Right cardiac atrium (tissue), 5 donors: ENCODE measurements around the gene CCDC174. TPM values are rescaled to one million over a fixed set of nuclear protein-coding genes. Genes with fewer than 3 reads are reported as not detected.

ENCODE experiments used
- ATAC-seq, 2 donors: fragments of 200-7000 bp; cut with Tn5 transposase; one replicate each; pipeline versions ENCODE4 v1.8.0 to v1.9.1; 2020; ENCODE audit warnings: moderate library complexity in 2 of 2, mild to moderate bottlenecking in 1 of 2
- DNase-seq, 3 donors: peaks; one replicate each; pipeline ENCODE4 v3.0.0-alpha.2; 2020
- H3K27ac ChIP-seq: one replicate; pipeline ENCODE4 v1.5.1; 2013; ENCODE audit warnings: mild to moderate bottlenecking, low read length, control low read depth, moderate library complexity
- H3K27me3 ChIP-seq: one replicate; pipeline ENCODE4 v1.6.1; 2013; ENCODE audit not compliant: control insufficient read depth, insufficient read depth
- H3K4me1 ChIP-seq: one replicate; pipeline ENCODE4 v1.6.1; 2013; ENCODE audit warnings: low read length; ENCODE audit not compliant: control insufficient read depth, insufficient read depth
- H3K4me3 ChIP-seq: one replicate; pipeline ENCODE4 v1.5.1; 2013; ENCODE audit warnings: low read length, control low read depth
- H3K9me3 ChIP-seq: one replicate; pipeline ENCODE4 v1.6.1; 2013; ENCODE audit warnings: low read length; ENCODE audit not compliant: control insufficient read depth
- WGBS: extraction: QIAGEN DNeasy Blood & Tissue Kit; methylation state at CpG from one replicate; pipeline ENCODE4 v1.1.7; 2013; 5-methylcytosine and 5-hydroxymethylcytosine counted together
- intact Hi-C, 4 donors: fragments of 100-400 bp; cut with DNase I; formaldehyde crosslinking; loops; one replicate each; pipeline versions ENCODE4 v1.11.0 to v1.14.0; 2022 to 2023
- polyA plus RNA-seq: library from polyadenylated mRNA; stranded (reverse); fragments of 200-250 nt; gene quantifications from one replicate; pipeline ENCODE4 v1.2.3, GENCODE V29; 2013
- total RNA-seq, 4 donors: library from RNA; stranded (reverse); fragmentation: NEBNext Ultra II Directional; extraction: Animal tissue kit (Norgen Biotek cat#: 25700); gene quantifications; one replicate each; pipeline ENCODE4 v1.2.1, GENCODE V29; 2021
- donor health status: healthy with polysubstance abuse.
- donor health status: DM: no; HTN: yes; CAD: no.
- donor health status: DM: no; HTN: no; CAD: no.
- donor health status: DM: no; HTN: yes; CAD: no; lungs with severe emphysema.
- donor health status: DM: yes; HTN: yes; CAD: no.

CCDC174 gene
- total and polyA plus RNA-seq, 5 donors, result 9.3 to 18.3 (median 10.3) TPM

DNA sequence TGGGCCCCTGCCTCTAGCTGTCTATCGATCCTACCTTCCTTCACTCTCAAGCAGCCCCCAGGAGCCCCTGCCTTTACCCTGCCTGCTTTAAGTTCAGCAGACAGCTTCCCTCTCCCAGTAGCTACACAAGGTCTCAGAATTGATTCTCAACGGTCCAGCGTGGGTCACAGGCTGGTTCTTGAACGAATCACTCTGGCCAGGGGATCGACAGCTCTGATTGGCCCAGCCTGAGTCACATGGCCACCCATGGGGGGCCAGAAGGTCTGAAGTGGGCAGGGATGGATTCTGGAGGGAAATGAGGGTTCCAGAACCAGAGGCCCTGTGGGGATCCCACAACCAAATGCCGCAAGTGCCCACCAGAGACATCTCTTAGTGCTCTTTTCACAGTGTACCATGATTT lies 23.7 kb upstream of the CCDC174 start:
- Histone ChIP-seq H3K27ac (no peak overlapping the region), H3K9me3 (no peaks in the 10 kb centered on the region), H3K4me1 (no peaks in the 10 kb centered on the region), H3K27me3 (no peaks in the 10 kb centered on the region), H3K4me3 (no peak overlapping the region)
- 82% methylated on average over 6 of the region's 6 CpGs for WGBS
- no peak for DNase-seq
- intact Hi-C loops, result no loop called here
- ATAC-seq, result no peak

DNA sequence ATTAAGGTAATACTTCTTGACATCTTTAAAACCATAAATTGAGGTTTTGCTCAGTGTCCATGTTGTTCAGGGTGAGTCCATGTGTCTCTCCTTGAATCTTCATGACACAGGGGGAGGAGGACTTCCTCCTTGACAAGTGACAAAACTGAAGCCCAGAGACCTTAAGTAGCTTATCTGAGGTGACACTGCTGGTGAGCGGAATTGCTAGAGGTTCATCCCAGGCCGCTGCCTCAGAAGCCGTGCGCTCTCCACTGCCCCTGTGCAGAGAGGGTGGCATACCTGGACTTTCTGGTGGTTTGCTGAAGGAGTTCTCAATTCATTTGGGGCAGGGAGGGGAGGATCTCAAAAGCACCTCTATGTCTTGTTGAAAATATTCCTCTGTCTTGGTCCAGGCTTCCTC lies 23.2 kb upstream of the CCDC174 start:
- H3K4me1 ChIP-seq, result no peaks in the 10 kb centered on the region

DNA sequence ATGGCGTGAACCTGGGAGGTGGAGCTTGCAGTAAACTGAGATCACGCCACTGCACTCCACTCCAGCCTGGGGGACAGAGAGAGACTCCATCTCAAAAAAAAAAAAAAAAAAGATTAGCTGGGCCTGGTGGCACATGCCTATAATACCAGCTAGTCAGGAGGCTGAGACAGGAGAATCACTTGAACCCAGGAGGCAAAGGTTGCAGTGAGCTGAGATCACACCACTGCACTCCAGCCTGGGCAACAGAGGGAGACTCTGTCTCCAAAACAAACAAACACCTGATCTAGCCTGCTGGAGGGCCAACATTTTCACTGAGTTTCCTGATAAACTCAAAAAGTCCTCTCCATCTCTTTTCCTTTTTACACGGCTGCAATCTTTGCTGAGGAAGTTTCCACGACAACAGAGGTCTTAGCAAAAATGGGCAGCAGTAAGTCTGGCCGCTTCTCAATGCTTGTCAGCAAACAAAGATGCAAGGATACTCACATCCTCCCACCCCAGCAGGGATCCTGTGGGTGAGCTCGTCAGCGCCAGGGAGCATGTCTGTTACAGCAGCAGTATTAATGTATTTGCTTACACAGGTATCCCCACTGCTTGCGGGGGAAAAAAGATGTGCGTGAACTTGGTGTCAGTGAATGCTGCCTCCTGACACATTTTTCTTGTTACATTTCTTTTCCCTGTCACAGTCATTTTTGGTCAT lies 21.0 kb upstream of the CCDC174 start:
- WGBS, result 63% methylated on average over 9 of the region's 9 CpGs
- DNase-seq (no peak), ATAC-seq (no peak)
- no peak overlapping the region for H3K27ac ChIP-seq
- H3K4me1 ChIP-seq, result no peaks in the 10 kb centered on the region
- no peaks in the 10 kb centered on the region for H3K9me3 ChIP-seq
- intact Hi-C loops, result no loop called here
- H3K4me3 ChIP-seq, result no peak overlapping the region
- no peaks in the 10 kb centered on the region for H3K27me3 ChIP-seq

More for the DNA sequence above, 23.2 kb upstream of the CCDC174 start:
- DNase-seq (no peak), ATAC-seq (no peak)
- no peaks in the 10 kb centered on the region for H3K9me3 ChIP-seq
- intact Hi-C loops, result no loop called here
- no peak overlapping the region for H3K27ac ChIP-seq
- H3K4me3 ChIP-seq, result no peak overlapping the region
- WGBS, result 71% methylated on average over 4 of the region's 4 CpGs
- H3K27me3 ChIP-seq, result no peaks in the 10 kb centered on the region

DNA sequence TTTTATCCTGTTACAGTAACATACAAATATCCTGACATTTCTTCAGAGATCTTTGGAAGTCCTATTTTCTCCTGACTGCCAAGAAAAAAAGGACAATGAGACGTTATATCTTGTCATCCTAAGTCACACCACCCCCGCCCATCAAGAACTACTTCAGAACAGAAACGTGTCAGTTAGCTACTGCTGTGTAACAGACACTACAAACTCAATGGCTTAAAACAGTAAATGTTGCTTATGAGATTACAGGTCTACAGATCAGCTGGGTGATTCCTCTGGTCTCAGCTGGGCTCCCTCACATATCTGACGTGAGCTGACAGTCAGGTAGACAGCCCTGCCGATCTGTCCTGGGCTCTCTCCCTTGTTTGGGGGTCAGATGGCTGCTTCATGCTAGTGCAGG lies 20.5 kb upstream of the CCDC174 start:
- intact Hi-C loops, result no loop called here

DNA sequence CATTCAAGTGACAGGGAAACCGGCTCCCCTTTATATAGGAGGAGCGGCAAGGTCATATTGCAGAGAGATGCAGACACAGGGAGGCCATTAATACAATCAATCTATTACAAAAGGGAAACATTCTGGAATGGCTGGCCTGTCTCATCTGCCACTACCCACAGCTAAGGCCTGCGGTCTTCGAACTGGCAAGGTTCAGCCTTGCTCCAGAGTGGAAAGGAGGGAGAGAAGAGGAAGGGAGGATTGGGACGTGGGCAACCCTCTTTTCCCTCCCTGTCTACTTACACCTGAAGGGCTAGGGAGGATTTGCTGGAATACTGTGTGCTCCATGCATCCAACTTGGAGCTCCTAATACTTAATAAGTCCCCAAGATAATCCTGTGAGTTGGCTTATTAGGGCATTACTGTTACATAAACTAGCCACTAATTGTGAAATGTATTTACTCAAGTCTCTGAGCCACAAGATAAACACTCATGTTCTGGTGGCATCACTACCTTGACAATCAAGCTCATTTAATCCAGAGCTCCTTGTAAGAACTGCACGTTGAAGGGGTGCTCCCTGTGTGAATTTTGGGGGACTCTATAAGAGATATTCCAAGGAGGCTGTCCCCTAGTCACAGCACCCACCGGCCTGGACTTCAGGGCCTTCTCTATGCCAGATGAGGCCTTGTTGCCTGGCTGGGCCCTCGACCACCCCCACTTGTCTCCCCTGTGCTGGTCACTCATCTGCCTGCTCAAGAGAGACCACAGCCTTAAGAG lies 19.7 kb upstream of the CCDC174 start:
- H3K4me3 ChIP-seq, result no peak overlapping the region
- WGBS, result 80% methylated on average over 8 of the region's 8 CpGs
- intact Hi-C loops, result no loop called here
- H3K27ac ChIP-seq, result no peak overlapping the region
- ATAC-seq (no peak), DNase-seq (no peak)
- no peaks in the 10 kb centered on the region for H3K9me3 ChIP-seq
- no peaks in the 10 kb centered on the region for H3K27me3 ChIP-seq
- no peaks in the 10 kb centered on the region for H3K4me1 ChIP-seq

More for the DNA sequence above, 20.5 kb upstream of the CCDC174 start:
- no peak for ATAC-seq
- no peak overlapping the region for H3K27ac ChIP-seq
- H3K4me3 ChIP-seq, result no peak overlapping the region
- H3K4me1 ChIP-seq, result no peaks in the 10 kb centered on the region
- H3K9me3 ChIP-seq, result no peaks in the 10 kb centered on the region
- no peak for DNase-seq
- WGBS, result 76% methylated on average over 5 of the region's 5 CpGs
- H3K27me3 ChIP-seq, result no peaks in the 10 kb centered on the region

DNA sequence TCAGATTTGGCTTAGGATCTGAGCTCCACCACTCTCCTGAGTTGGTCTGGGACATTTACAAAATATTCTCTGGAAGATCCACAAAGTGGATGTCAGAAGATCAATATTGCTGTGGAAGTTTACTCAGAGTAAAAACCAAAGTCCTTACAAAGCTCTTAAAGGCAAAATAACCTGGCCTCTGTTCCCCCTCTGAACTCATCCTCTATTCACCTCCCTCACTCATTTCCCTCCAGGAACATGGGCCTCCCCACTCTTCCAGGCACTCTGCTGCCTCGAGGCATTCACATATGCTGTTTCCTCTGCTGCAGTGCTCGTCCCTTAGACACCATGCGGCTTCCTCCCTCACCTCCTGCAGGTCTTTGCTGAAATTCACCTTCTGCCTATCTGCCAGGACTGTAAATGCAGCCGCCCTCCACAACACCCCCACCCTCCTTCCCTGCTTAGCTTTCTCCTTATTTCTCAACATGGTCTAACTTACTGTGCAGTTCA lies 19.1 kb upstream of the CCDC174 start:
- Histone ChIP-seq H3K4me1 (no peaks in the 10 kb centered on the region), H3K4me3 (no peak overlapping the region), H3K27ac (no peak overlapping the region), H3K27me3 (no peaks in the 10 kb centered on the region), H3K9me3 (no peaks in the 10 kb centered on the region)
- intact Hi-C loops, result no loop called here
- ATAC-seq (no peak), DNase-seq (no peak)
- WGBS, result 50% methylated on average over 4 of the region's 4 CpGs

DNA sequence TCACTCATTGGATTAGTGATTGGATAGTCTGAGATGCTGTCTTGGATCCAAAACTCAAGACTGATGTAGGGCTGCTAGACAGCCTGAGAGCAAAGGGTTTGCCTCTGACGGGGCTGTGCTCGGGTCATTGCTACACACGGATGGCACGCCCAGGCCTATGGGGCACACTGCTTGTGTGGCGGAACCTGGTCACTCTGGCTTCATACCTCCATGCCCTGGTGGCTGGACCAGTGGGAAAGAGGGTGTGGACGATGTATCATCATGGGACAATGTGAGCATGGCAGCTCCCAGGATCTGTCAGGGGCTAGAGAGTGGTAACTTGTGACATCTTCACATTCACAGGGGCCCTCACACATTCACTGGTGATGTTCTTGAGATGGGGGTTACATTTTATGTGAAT lies 18.1 kb upstream of the CCDC174 start:
- no peak for DNase-seq
- intact Hi-C loops, result no loop called here
- no peaks in the 10 kb centered on the region for H3K9me3 ChIP-seq

DNA sequence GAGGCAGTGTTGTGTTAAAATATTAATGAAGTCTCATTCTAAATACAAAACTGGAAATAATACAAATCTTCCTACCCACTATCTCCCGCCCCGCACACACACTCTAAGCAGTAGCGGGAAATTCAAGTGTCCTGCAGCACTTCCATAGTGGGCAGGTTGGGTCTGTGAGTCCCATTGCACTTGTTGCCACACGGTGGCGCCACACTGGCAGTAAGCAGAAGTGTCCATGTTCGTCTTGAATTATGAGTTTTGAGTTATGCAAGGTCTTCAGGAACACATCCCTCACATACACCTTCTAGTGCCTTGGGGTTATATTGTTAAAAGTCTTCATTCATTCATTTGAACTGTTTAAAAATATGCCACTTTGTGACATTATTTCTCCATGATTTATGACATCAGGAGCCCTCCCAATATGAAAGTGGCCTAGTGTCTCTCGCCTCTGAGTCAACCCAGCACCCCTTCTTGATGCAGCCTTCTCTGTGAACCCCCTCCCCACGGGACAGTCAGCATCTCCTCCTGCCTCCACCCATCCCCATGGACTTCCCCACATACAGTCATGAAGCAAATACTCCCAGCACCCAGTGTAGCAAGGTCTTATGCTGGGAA lies 17.6 kb upstream of the CCDC174 start:
- Histone ChIP-seq H3K4me3 (no peak overlapping the region), H3K27ac (no peak overlapping the region), H3K4me1 (no peaks in the 10 kb centered on the region), H3K27me3 (no peaks in the 10 kb centered on the region), H3K9me3 (no peaks in the 10 kb centered on the region)
- ATAC-seq, result peak; percentile 49 to 79
- DNase-seq, result peak; percentile 61 to 85 (median 77)
- intact Hi-C loops, result no loop called here
- WGBS, result 29% methylated on average over 8 of the region's 8 CpGs

More for the DNA sequence above, 18.1 kb upstream of the CCDC174 start:
- ATAC-seq, result peak in 1 of 2 donors; percentile 8
- H3K27me3 ChIP-seq, result no peaks in the 10 kb centered on the region
- H3K4me3 ChIP-seq, result no peak overlapping the region
- H3K27ac ChIP-seq, result no peak overlapping the region
- H3K4me1 ChIP-seq, result no peaks in the 10 kb centered on the region
- WGBS, result 85% methylated on average over 6 of the region's 6 CpGs

DNA sequence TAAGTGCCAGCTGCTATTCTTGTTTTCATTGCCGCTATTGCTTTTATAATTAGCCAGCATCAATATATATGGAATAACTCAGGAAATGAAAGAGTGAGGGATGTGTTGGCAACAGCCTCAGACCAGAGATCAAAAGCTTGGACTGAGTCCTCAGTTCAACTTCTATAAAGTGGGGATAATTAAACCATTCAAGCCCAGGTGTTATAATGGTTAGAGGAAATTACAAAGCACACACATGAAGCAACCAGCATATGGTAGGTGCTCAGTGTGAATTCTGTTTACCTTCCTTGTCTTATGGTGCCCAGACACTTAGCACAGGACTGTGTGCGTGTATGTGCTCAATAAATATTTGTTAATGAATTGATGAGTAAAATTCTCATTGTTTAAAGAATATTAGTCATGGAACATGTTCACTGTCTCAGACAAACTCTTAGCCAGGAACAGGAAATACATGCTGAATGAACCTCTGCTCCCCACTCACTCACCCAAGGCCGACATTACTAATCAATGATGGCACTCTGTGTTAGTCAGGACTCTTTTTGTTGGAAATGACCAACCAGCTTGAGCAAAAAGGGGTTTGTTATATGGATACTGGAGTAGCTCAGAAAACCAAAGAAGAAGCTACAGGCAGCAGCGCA lies 16.7 kb upstream of the CCDC174 start:
- H3K9me3 ChIP-seq, result no peaks in the 10 kb centered on the region
- no peak overlapping the region for H3K27ac ChIP-seq
- intact Hi-C loops, result no loop called here
- ATAC-seq, result no peak
- no peaks in the 10 kb centered on the region for H3K4me1 ChIP-seq
- 82% methylated on average over 4 of the region's 4 CpGs for WGBS
- DNase-seq, result no peak
- no peak overlapping the region for H3K4me3 ChIP-seq
- no peaks in the 10 kb centered on the region for H3K27me3 ChIP-seq

DNA sequence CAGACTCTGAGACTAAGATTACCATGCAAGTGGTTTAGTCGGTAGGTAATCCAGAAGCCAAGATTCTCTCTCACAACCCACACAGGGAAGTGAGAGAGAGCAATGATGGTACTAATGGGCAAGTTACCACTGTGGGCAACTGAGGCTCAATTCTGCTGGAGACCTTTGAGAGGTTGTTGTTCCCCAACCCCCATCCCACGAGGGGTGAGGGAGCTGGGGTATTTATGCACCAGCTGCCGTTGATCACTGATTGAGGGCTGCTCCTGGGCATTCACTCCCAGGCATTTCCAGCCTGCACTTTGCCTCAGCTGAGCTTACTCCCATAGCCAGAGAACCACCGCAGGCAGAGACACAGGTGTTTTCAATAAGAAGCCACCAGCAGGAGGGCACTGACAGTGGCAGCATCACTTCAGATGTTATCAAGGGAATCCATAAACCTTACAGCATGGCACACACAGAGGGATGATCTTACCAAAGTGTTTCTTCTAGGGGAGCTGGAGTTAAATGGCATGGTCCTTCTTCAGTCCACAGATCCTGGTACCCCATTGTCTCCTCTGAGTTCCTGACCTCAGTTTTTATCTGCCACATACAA lies 15.0 kb upstream of the CCDC174 start:
- 71% methylated on average over 4 of the region's 4 CpGs for WGBS
- Histone ChIP-seq H3K4me3 (no peak overlapping the region), H3K27me3 (no peaks in the 10 kb centered on the region), H3K27ac (no peak overlapping the region), H3K4me1 (no peaks in the 10 kb centered on the region), H3K9me3 (no peaks in the 10 kb centered on the region)
- no peak for ATAC-seq
- DNase-seq, result no peak
- intact Hi-C loops, result no loop called here
